Measurements from ENCODE around the gene SUSD1.

Gene SUSD1

DNA sequence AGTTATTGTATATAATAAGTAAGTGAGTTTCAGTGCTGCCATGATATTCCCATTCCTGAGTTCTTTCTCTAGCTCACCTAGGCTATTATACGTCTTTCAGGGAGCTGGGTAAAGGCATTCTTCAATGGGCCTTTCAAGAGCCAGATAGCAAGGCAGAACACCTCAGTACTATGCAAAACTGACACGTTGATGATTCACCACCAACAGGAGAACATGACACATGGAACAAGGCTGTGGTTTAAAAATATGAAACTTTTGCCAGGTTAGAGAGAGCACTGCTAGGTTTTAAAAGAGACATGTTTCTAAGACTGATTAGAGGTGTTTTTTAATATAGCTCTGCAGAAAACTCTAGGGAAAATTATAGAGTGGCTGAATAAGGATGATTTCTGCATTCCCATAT lies 182.6 kb downstream of the SUSD1 start:
- 73% methylated on average over 2 of the region's 2 CpGs for WGBS
- H3K9ac ChIP-seq (ENCODE audit: low read depth, low read length): no peak overlapping the region
- H3K36me3 ChIP-seq (ENCODE audit: insufficient read depth, low read length): no peaks in the 10 kb centered on the region
- no peaks in the 10 kb centered on the region for H3K27me3 ChIP-seq (ENCODE audit: insufficient read depth, low read length)
- H3K27ac ChIP-seq (ENCODE audit: low read depth, low read length): no peak overlapping the region
- H3K9me3 ChIP-seq (ENCODE audit: insufficient read depth, low read depth, low read length): no peaks in the 10 kb centered on the region
- no peak overlapping the region for H3K4me3 ChIP-seq (ENCODE audit: low read length)
- no peaks in the 10 kb centered on the region for H3K4me1 ChIP-seq (ENCODE audit: insufficient read depth, low read length)

DNA sequence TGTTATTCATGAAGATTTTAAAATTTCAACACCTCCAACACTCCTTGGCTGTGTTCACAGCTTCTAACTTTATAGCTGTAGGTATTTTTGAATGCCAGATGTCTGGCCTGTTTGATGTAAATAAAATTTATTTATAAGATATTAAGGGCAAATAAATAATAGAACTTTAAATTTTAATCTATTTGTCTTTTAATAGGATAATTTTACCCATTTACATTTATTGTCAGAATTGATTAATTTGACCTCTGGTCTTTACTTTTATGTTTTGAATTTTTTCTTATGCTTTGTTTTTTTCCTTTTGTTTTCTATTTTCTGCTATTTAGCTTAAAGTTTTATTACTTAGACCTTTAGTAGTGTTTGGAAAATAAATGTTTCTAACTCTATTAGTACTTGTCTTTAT lies 183.9 kb downstream of the SUSD1 start:
- H3K9me3 ChIP-seq (ENCODE audit: insufficient read depth, low read depth, low read length): no peaks in the 10 kb centered on the region
- H3K27ac ChIP-seq (ENCODE audit: low read depth, low read length): no peak overlapping the region
- no peaks in the 10 kb centered on the region for H3K36me3 ChIP-seq (ENCODE audit: insufficient read depth, low read length)
- H3K4me1 ChIP-seq (ENCODE audit: insufficient read depth, low read length): no peaks in the 10 kb centered on the region
- no peaks in the 10 kb centered on the region for H3K27me3 ChIP-seq (ENCODE audit: insufficient read depth, low read length)
- H3K4me3 ChIP-seq (ENCODE audit: low read length): no peak overlapping the region
- H3K9ac ChIP-seq (ENCODE audit: low read depth, low read length): no peak overlapping the region

Data from HUES64 (cell line).